Measurements from ENCODE around the gene GALNTL6. TPM values are rescaled to one million over a fixed set of nuclear protein-coding genes. Genes with fewer than 3 reads are reported as not detected.

Gene GALNTL6
- total and polyA plus RNA-seq, 2 donors (not counting 3 experiments of a cell fraction or from before 2014, with no cell fraction given) = not detected

DNA sequence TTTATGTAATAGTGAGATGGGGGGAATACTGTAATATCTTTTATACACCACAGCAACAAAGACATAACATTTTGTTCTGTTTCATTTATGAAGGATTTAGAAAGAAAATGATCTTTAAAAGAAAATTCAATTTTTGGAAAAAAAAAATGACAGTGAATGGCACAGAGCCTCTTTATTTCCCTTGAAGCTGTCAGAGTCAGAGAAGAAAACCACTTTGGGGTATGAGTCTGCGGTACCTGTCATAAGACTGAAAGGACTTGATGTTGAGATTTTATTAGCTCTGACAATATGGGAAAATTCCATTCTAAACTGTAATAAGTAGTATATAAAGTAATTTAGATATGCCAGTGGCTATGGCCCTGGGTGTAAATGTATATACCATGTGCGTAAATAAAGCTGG lies 134.8 kb downstream of the GALNTL6 start:
- Histone ChIP-seq H3K9me3 (replicated peaks; ENCODE audit: control insufficient read depth, insufficient read depth, low read length) (peaks cover 2% of the 10 kb centered on the region), H3K9me1 (replicated peaks; ENCODE audit: control insufficient read depth, extremely low read depth, insufficient read depth, low read length) (no peaks in the 10 kb centered on the region), H3K4me2 (ENCODE audit: insufficient read depth, low read length) (no peak overlapping the region), H3K79me2 (ENCODE audit: control insufficient read depth, insufficient read depth, low read length) (no peaks in the 10 kb centered on the region), H2AFZ (ENCODE audit: low read depth, low read length) (no peak overlapping the region), H3K36me3 (ENCODE audit: control insufficient read depth in 2 of 2, extremely low read depth in 1 of 2, insufficient read depth in 2 of 2, low read length in 2 of 2) (no peaks in the 10 kb centered on the region), H3K27ac (ENCODE audit: insufficient read depth, low read depth, low read length) (no peak overlapping the region), H3K4me3 (replicated peaks in 1 of 3; ENCODE audit: insufficient read depth in 1 of 3, low read depth in 1 of 3, low read length in 3 of 3) (no peak overlapping the region), H3K4me1 (ENCODE audit: control insufficient read depth, extremely low read depth, insufficient read depth, low read length) (no peaks in the 10 kb centered on the region), H3K27me3 (ENCODE audit: control insufficient read depth in 2 of 2, insufficient read depth in 2 of 2, low read length in 2 of 2) (no peaks in the 10 kb centered on the region), H4K20me1 (replicated peaks; ENCODE audit: control insufficient read depth, extremely low read depth, insufficient read depth, low read length) (no peaks in the 10 kb centered on the region), H3K9ac (replicated peaks; ENCODE audit: extremely low read depth, insufficient read depth, low read length) (no peak overlapping the region)
- intact Hi-C loops (cut with micrococcal nuclease) = no loop called here
- TF ChIP-seq EZH2 (IDR thresholded peaks at IDR 0.05; ENCODE audit: borderline replicate concordance, low read depth, low read length, severe bottlenecking) (no peak), JUN (IDR thresholded peaks at IDR 0.05; ENCODE audit: borderline replicate concordance, insufficient read depth, insufficient read length, low read depth) (no peak), POLR2A (IDR thresholded peaks at IDR 0.05; ENCODE audit: low read depth, low read length) (no peak), POLR2AphosphoS5 (IDR thresholded peaks at IDR 0.05; ENCODE audit: insufficient read depth, low read depth, low read length) (no peak), MAX (IDR thresholded peaks at IDR 0.05; ENCODE audit: insufficient read depth, insufficient read length) (no peak), MYC (IDR thresholded peaks at IDR 0.05; ENCODE audit: low read depth, low read length) (no peak), FOS (IDR thresholded peaks at IDR 0.05; ENCODE audit: borderline replicate concordance, insufficient read depth, low read length) (no peak), GATA2 (IDR thresholded peaks at IDR 0.05; ENCODE audit: insufficient read depth, insufficient read length, low read depth, low read length) (no peak)
- TF ChIP-seq, protein P1, sequence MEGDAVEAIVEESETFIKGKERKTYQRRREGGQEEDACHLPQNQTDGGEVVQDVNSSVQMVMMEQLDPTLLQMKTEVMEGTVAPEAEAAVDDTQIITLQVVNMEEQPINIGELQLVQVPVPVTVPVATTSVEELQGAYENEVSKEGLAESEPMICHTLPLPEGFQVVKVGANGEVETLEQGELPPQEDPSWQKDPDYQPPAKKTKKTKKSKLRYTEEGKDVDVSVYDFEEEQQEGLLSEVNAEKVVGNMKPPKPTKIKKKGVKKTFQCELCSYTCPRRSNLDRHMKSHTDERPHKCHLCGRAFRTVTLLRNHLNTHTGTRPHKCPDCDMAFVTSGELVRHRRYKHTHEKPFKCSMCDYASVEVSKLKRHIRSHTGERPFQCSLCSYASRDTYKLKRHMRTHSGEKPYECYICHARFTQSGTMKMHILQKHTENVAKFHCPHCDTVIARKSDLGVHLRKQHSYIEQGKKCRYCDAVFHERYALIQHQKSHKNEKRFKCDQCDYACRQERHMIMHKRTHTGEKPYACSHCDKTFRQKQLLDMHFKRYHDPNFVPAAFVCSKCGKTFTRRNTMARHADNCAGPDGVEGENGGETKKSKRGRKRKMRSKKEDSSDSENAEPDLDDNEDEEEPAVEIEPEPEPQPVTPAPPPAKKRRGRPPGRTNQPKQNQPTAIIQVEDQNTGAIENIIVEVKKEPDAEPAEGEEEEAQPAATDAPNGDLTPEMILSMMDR (IDR thresholded peaks at IDR 0.05; ENCODE audit: extremely low read depth in 1 of 2, insufficient read depth in 1 of 2, low read depth in 1 of 2, low read length in 2 of 2) = no peak
- BruUV-seq (replicated peaks) = no TSS peak
- FAIRE-seq (no peak), DNase-seq (ENCODE audit: low read depth, low spot score) (no peak)
- ChIA-PET CTCF (no interaction called here), POLR2A (no interaction called here)
- dilution Hi-C loops (cut with MboI; ENCODE audit: extremely low pct_ligation_motif_present, low sequenced_read_pairs) = no loop called here

All from endothelial cell of umbilical vein (primary cell).